ENCODE results near the gene TBC1D9B. TPM values are rescaled to one million over a fixed set of nuclear protein-coding genes. Genes with fewer than 3 reads are reported as not detected.

Gene TBC1D9B
- total RNA-seq, 6 experiments from 2014 or later = 64.6 to 90.7 (median 73.4) TPM

GRCh38 chr5:179920175-179920574 lies 12.5 kb upstream of the TBC1D9B start:
- no peak for TF ChIP-seq CTCF (IDR thresholded peaks at IDR 0.05)
- no peak overlapping the region for H3K27ac Mint-ChIP-seq

GRCh38 chr5:179919487-179920060 lies 11.9 kb upstream of the TBC1D9B start:
- Mint-ChIP-seq H3K27ac (no peak overlapping the region), H3K4me1 (ENCODE audit: low read depth) (no peaks in the 10 kb centered on the region; the same call in 1 of the 2 replicates), H3K27me3 (ENCODE audit: insufficient read depth) (peaks cover 24% of the 10 kb centered on the region), H3K4me3 (no peak overlapping the region), H3K36me3 (ENCODE audit: low read depth) (no peaks in the 10 kb centered on the region), H3K9me3 (no peaks in the 10 kb centered on the region)
- DNase-seq = no peak
- TF ChIP-seq CTCF (IDR thresholded peaks at IDR 0.05) = no peak

More at GRCh38 chr5:179920175-179920574, 12.5 kb upstream of the TBC1D9B start:
- H3K4me3 Mint-ChIP-seq = no peak overlapping the region
- no peaks in the 10 kb centered on the region for H3K4me1 Mint-ChIP-seq (ENCODE audit: low read depth)
- DNase-seq = no peak
- peaks cover 24% of the 10 kb centered on the region for H3K27me3 Mint-ChIP-seq (ENCODE audit: insufficient read depth)
- H3K36me3 Mint-ChIP-seq (ENCODE audit: low read depth) = no peaks in the 10 kb centered on the region
- H3K9me3 Mint-ChIP-seq = no peaks in the 10 kb centered on the region

GRCh38 chr5:179918742-179919486 lies 11.2 kb upstream of the TBC1D9B start:
- Mint-ChIP-seq H3K27me3 (ENCODE audit: insufficient read depth) (peaks cover 24% of the 10 kb centered on the region), H3K27ac (no peak overlapping the region), H3K9me3 (no peaks in the 10 kb centered on the region), H3K4me3 (no peak overlapping the region), H3K4me1 (ENCODE audit: low read depth) (peaks cover 7% of the 10 kb centered on the region), H3K36me3 (ENCODE audit: low read depth) (no peaks in the 10 kb centered on the region)
- DNase-seq = no peak
- TF ChIP-seq CTCF (IDR thresholded peaks at IDR 0.05) = no peak

GRCh38 chr5:179916523-179916922 lies 8.8 kb upstream of the TBC1D9B start:
- peaks cover 21% of the 10 kb centered on the region for H3K27me3 Mint-ChIP-seq (ENCODE audit: insufficient read depth)
- H3K4me1 Mint-ChIP-seq (ENCODE audit: low read depth) = peaks cover 9% of the 10 kb centered on the region
- H3K27ac Mint-ChIP-seq = no peak overlapping the region
- no peaks in the 10 kb centered on the region for H3K9me3 Mint-ChIP-seq
- no peak overlapping the region for H3K4me3 Mint-ChIP-seq
- H3K36me3 Mint-ChIP-seq (ENCODE audit: low read depth) = no peaks in the 10 kb centered on the region
- no peak for DNase-seq
- no peak for TF ChIP-seq CTCF (IDR thresholded peaks at IDR 0.05)

GRCh38 chr5:179915406-179915935 lies 7.8 kb upstream of the TBC1D9B start:
- no peak overlapping the region for H3K27ac Mint-ChIP-seq
- H3K4me3 Mint-ChIP-seq = no peak overlapping the region

More at GRCh38 chr5:179915406-179915935, 7.8 kb upstream of the TBC1D9B start:
- H3K9me3 Mint-ChIP-seq = no peaks in the 10 kb centered on the region
- no peak for TF ChIP-seq CTCF (IDR thresholded peaks at IDR 0.05)
- no peak for DNase-seq
- H3K4me1 Mint-ChIP-seq (ENCODE audit: low read depth) = peaks cover 9% of the 10 kb centered on the region
- peaks cover 21% of the 10 kb centered on the region for H3K27me3 Mint-ChIP-seq (ENCODE audit: insufficient read depth)
- H3K36me3 Mint-ChIP-seq (ENCODE audit: low read depth) = no peaks in the 10 kb centered on the region

Data from HFFc6 (cell line).